OCI-LY7 (cell line): Measurements from ENCODE around the gene KIF13A. TPM values are rescaled to one million over a fixed set of nuclear protein-coding genes. Genes with fewer than 3 reads are reported as not detected.

Experiments
- BruUV-seq: library from RNA; stranded (reverse); fragments of 400-500 nt; replicated peaks from 2 replicates; lab custom pipeline; 2021; lab: Mats Ljungman, UMichigan
- CTCF ChIA-PET: fragments of 300-600 bp; sonication (Branson Sonifier 250); formaldehyde crosslinking; loops from one replicate; lab custom pipeline; 2022; ENCODE audit warnings: antibody characterized with exemption; ENCODE audit not compliant: unreplicated experiment; lab: Charles Lee
- POLR2A ChIA-PET: fragments of 300-600 bp; sonication (Branson Sonifier 250); formaldehyde crosslinking; loops from one replicate; lab custom pipeline; 2022; ENCODE audit warnings: antibody characterized with exemption; lab: Charles Lee
- DNase-seq: peaks from one replicate; pipeline ENCODE4 v3.0.0-alpha.2; 2015; ENCODE audit warnings: low spot score
- H2AFZ ChIP-seq: fragments of 200-600 bp; sonication (generic), shearing (Covaris generic); 2 replicates; pipeline ENCODE4 v1.6.1; 2014; ENCODE audit warnings: mild to moderate bottlenecking, antibody characterized with exemption, low read length, moderate library complexity
- H3K27ac ChIP-seq: fragments of 200-600 bp; sonication (generic); 2 replicates; pipeline ENCODE4 v1.5.1; 2014; ENCODE audit warnings: mixed run types, low read depth, mild to moderate bottlenecking, moderate library complexity, low read length, inconsistent platforms; ENCODE audit not compliant: poor library complexity, severe bottlenecking
- H3K36me3 ChIP-seq: fragments of 200-600 bp; sonication (generic); 2 replicates; pipeline ENCODE4 v1.6.1; 2014; ENCODE audit warnings: mild to moderate bottlenecking, antibody characterized with exemption, low read length, moderate library complexity, mixed read lengths; ENCODE audit not compliant: insufficient read depth
- H3K4me1 ChIP-seq: fragments of 200-600 bp; sonication (generic); 2 replicates; pipeline ENCODE4 v1.5.1; 2014; ENCODE audit warnings: mild to moderate bottlenecking, low read length; ENCODE audit not compliant: insufficient read depth, poor library complexity, severe bottlenecking
- H3K4me2 ChIP-seq: fragments of 200-600 bp; sonication (generic); 2 replicates; pipeline ENCODE4 v1.6.1; 2014; ENCODE audit warnings: mild to moderate bottlenecking, low read length
- H3K4me3 ChIP-seq: fragments of 200-600 bp; sonication (generic); 2 replicates; pipeline ENCODE4 v1.5.1; 2014; ENCODE audit warnings: mild to moderate bottlenecking, low read depth, low read length; ENCODE audit not compliant: poor library complexity, severe bottlenecking
- H3K79me2 ChIP-seq: fragments of 200-600 bp; sonication (generic); 2 replicates; pipeline ENCODE4 v1.6.1; 2016; ENCODE audit warnings: low read depth, mild to moderate bottlenecking, low read length, moderate library complexity, mixed read lengths; ENCODE audit not compliant: insufficient read depth
- H3K9me2 ChIP-seq: fragments of 200-600 bp; sonication (generic); 2 replicates; pipeline ENCODE4 v1.6.1; 2016; ENCODE audit warnings: mild to moderate bottlenecking, low read length, mixed read lengths; ENCODE audit not compliant: insufficient read depth
- H3K9me3 ChIP-seq: fragments of 200-600 bp; sonication (generic); 2 replicates; pipeline ENCODE4 v1.6.1; 2014; ENCODE audit warnings: mild to moderate bottlenecking, mixed run types, low read length, mixed read lengths
- H4K20me1 ChIP-seq: fragments of 200-600 bp; sonication (generic); 2 replicates; pipeline ENCODE4 v1.6.1; 2014; ENCODE audit warnings: mild to moderate bottlenecking, antibody characterized with exemption, low read length, moderate library complexity, mixed read lengths; ENCODE audit not compliant: insufficient read depth
- CTCF ChIP-seq: fragments of 200-600 bp; sonication (generic); conservative IDR thresholded peaks from 2 replicates; pipeline ENCODE4 v1.5.1; 2014; ENCODE audit warnings: mild to moderate bottlenecking, antibody characterized with exemption, low read length, moderate library complexity, mixed read lengths
- EZH2phosphoT487 ChIP-seq: fragments of 200-600 bp; sonication (generic); IDR thresholded peaks from 2 replicates; pipeline ENCODE4 v1.6.1; 2018; ENCODE audit warnings: low read depth, borderline replicate concordance, mild to moderate bottlenecking, mixed run types, antibody characterized with exemption, low read length, moderate library complexity, mixed read lengths
- intact Hi-C: fragments of 100-400 bp; cut with micrococcal nuclease; formaldehyde crosslinking; loops from one replicate; pipeline ENCODE4 v1.10.0; 2022; ENCODE audit not compliant: unreplicated experiment
- total RNA-seq, 2 experiments: library from RNA; depleted of rRNA in 1 of 2; stranded (reverse); fragments of >200 nt in 1 of 2; shearing (Covaris generic) in 1 of 2; gene quantifications; 2 replicates each; pipeline ENCODE4 v1.2.3, GENCODE V29; 2014 to 2022

KIF13A gene
- total RNA-seq, 2 experiments from 2014 or later = 1.5 TPM; not detected in 1

GRCh38 chr6:17872908-17873307, 114.5 kb downstream of the KIF13A start:
- BruUV-seq = no TSS peak
- no peaks in the 10 kb centered on the region for H3K9me2 ChIP-seq
- H4K20me1 ChIP-seq = no peaks in the 10 kb centered on the region
- no peaks in the 10 kb centered on the region for H3K4me1 ChIP-seq
- intact Hi-C loops = no loop called here
- no peak overlapping the region for H3K4me2 ChIP-seq
- ChIA-PET POLR2A (interaction anchor here (1.4 to 1.8 kb wide), 2 partner anchors 8 to 15 kb away, joined by 4 read pairs; no protein-coding TSS in a partner anchor), CTCF (no interaction called here)
- H3K9me3 ChIP-seq = no peaks in the 10 kb centered on the region
- no peaks in the 10 kb centered on the region for H3K79me2 ChIP-seq
- H3K27ac ChIP-seq = no peak overlapping the region
- H2AFZ ChIP-seq = no peak overlapping the region
- DNase-seq = no peak
- H3K4me3 ChIP-seq = no peak overlapping the region
- H3K36me3 ChIP-seq = no peaks in the 10 kb centered on the region
- TF ChIP-seq CTCF (no peak), EZH2phosphoT487 (no peak)

GRCh38 chr6:17871836-17872235, 115.6 kb downstream of the KIF13A start:
- H4K20me1 ChIP-seq = no peaks in the 10 kb centered on the region

More at GRCh38 chr6:17871836-17872235, 115.6 kb downstream of the KIF13A start:
- Histone ChIP-seq H3K4me1 (no peaks in the 10 kb centered on the region), H3K27ac (no peak overlapping the region), H3K36me3 (no peaks in the 10 kb centered on the region), H3K9me3 (no peaks in the 10 kb centered on the region), H3K79me2 (no peaks in the 10 kb centered on the region), H3K4me3 (no peak overlapping the region), H3K9me2 (no peaks in the 10 kb centered on the region), H2AFZ (no peak overlapping the region), H3K4me2 (no peak overlapping the region)
- BruUV-seq = no TSS peak
- ChIA-PET POLR2A (interaction anchor here (1.4 kb wide), 1 partner anchor 9 kb away, joined by 4 read pairs; no protein-coding TSS in a partner anchor), CTCF (no interaction called here)
- DNase-seq = no peak
- TF ChIP-seq EZH2phosphoT487 = no peak
- no peak for TF ChIP-seq CTCF
- intact Hi-C loops = no loop called here
